ENCODE measurements around the gene HLX.

HLX gene

GRCh38 chr1:220879509-220880361, 492 bp downstream of the HLX start:
- TF ChIP-seq EZH2phosphoT487 (conservative IDR thresholded peaks at IDR 0.05; ENCODE audit: low read length) = no peak
- TF ChIP-seq CTCF (IDR thresholded peaks at IDR 0.05; ENCODE audit: insufficient read depth, low read length, poor library complexity, severe bottlenecking) = no peak
- H2AFZ ChIP-seq (ENCODE audit: low read depth, low read length, severe bottlenecking) = no peak overlapping the region
- H3K9ac ChIP-seq (ENCODE audit: low read length) = no peak overlapping the region

GRCh38 chr1:220880362-220880670, 1.1 kb downstream of the HLX start:
- Histone ChIP-seq H4K20me1 (ENCODE audit: low read depth, low read length) (no peaks in the 10 kb centered on the region), H3K4me3 (ENCODE audit: insufficient read depth, low read length, poor library complexity, severe bottlenecking) (no peak overlapping the region), H3K9ac (ENCODE audit: low read length) (no peak overlapping the region), H3K79me2 (ENCODE audit: insufficient read depth, low read length) (no peaks in the 10 kb centered on the region), H3K36me3 (ENCODE audit: low read length) (no peaks in the 10 kb centered on the region), H3F3A (ENCODE audit: insufficient read depth) (no peaks in the 10 kb centered on the region), H3K9me3 (ENCODE audit: insufficient read depth, low read length) (no peaks in the 10 kb centered on the region), H3K27ac (ENCODE audit: low read depth, low read length) (no peak overlapping the region), H3K9me2 (replicated peaks; ENCODE audit: insufficient read depth, low read length) (no peaks in the 10 kb centered on the region), H2AFZ (ENCODE audit: low read depth, low read length, severe bottlenecking) (no peak overlapping the region), H3K4me2 (ENCODE audit: low read depth, low read length, poor library complexity, severe bottlenecking) (no peak overlapping the region), H3K27me3 (ENCODE audit: low read length) (no peaks in the 10 kb centered on the region)
- TF ChIP-seq EZH2phosphoT487 (conservative IDR thresholded peaks at IDR 0.05; ENCODE audit: low read length) (no peak), CTCF (IDR thresholded peaks at IDR 0.05; ENCODE audit: insufficient read depth, low read length, poor library complexity, severe bottlenecking) (no peak)

More at GRCh38 chr1:220879509-220880361, 492 bp downstream of the HLX start:
- Histone ChIP-seq H3K27me3 (ENCODE audit: low read length) (no peaks in the 10 kb centered on the region), H3K9me2 (replicated peaks; ENCODE audit: insufficient read depth, low read length) (no peaks in the 10 kb centered on the region), H3F3A (ENCODE audit: insufficient read depth) (no peaks in the 10 kb centered on the region), H3K4me3 (ENCODE audit: insufficient read depth, low read length, poor library complexity, severe bottlenecking) (no peak overlapping the region), H3K79me2 (ENCODE audit: insufficient read depth, low read length) (no peaks in the 10 kb centered on the region), H3K9me3 (ENCODE audit: insufficient read depth, low read length) (no peaks in the 10 kb centered on the region), H3K27ac (ENCODE audit: low read depth, low read length) (no peak overlapping the region), H3K4me2 (ENCODE audit: low read depth, low read length, poor library complexity, severe bottlenecking) (no peak overlapping the region), H4K20me1 (ENCODE audit: low read depth, low read length) (no peaks in the 10 kb centered on the region), H3K36me3 (ENCODE audit: low read length) (no peaks in the 10 kb centered on the region)

GRCh38 chr1:220880726-220881506, 1.7 kb downstream of the HLX start:
- no peaks in the 10 kb centered on the region for H4K20me1 ChIP-seq (ENCODE audit: low read depth, low read length)
- no peaks in the 10 kb centered on the region for H3K27me3 ChIP-seq (ENCODE audit: low read length)
- H3K79me2 ChIP-seq (ENCODE audit: insufficient read depth, low read length) = no peaks in the 10 kb centered on the region
- no peaks in the 10 kb centered on the region for H3K9me2 ChIP-seq (replicated peaks; ENCODE audit: insufficient read depth, low read length)
- H3K27ac ChIP-seq (ENCODE audit: low read depth, low read length) = no peak overlapping the region
- H3K36me3 ChIP-seq (ENCODE audit: low read length) = no peaks in the 10 kb centered on the region
- H3F3A ChIP-seq (ENCODE audit: insufficient read depth) = no peaks in the 10 kb centered on the region
- no peak overlapping the region for H3K9ac ChIP-seq (ENCODE audit: low read length)
- H3K4me3 ChIP-seq (ENCODE audit: insufficient read depth, low read length, poor library complexity, severe bottlenecking) = no peak overlapping the region
- H3K4me2 ChIP-seq (ENCODE audit: low read depth, low read length, poor library complexity, severe bottlenecking) = no peak overlapping the region
- no peak overlapping the region for H2AFZ ChIP-seq (ENCODE audit: low read depth, low read length, severe bottlenecking)
- no peak for TF ChIP-seq EZH2phosphoT487 (conservative IDR thresholded peaks at IDR 0.05; ENCODE audit: low read length)
- TF ChIP-seq CTCF (IDR thresholded peaks at IDR 0.05; ENCODE audit: insufficient read depth, low read length, poor library complexity, severe bottlenecking) = no peak
- H3K9me3 ChIP-seq (ENCODE audit: insufficient read depth, low read length) = no peaks in the 10 kb centered on the region

All from SU-DHL-6 (cell line).